Peyer's patch (tissue), 4 donors: Measurements from ENCODE around the gene PACRG.

Source experiments
- POLR2A ChIP-seq, 2 donors: fragments of 450-650 bp; IDR thresholded peaks; one replicate each; pipeline ENCODE4 v1.5.1; 2017; ENCODE audit warnings: antibody characterized with exemption in 2 of 2, mild to moderate bottlenecking in 2 of 2, moderate library complexity in 2 of 2
- TF ChIP-seq, protein P1 (sequence below), 6 experiments: fragments of 450-650 bp in 4 of 6; fragments of 200-600 bp in 2 of 6; sonication (generic) in 1 of 6; IDR thresholded peaks; one replicate each; pipeline ENCODE4 v1.5.1; 2017 to 2019; ENCODE audit warnings: antibody characterized with exemption in 6 of 6, mild to moderate bottlenecking in 3 of 6, moderate library complexity in 1 of 6

DNA sequence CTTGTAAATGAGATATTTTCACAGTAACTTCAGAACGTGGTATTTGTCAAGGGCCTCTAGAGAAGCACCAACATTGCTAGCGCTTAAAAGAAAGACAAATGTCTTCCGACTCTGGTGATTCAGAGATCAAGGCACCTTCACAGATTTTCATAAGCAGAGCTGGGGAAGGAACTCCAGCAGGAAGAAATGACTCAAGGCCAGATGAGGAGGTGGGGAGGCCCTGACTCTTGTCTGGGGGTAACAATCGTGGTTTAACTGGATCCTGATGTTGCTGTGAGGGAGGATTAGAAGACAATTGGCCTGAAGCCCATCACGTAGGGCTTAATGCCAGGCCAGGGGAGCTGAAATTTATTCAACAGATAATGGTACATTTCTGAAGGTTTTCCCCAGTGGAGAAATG lies 563.8 kb downstream of the PACRG start:
- TF ChIP-seq POLR2A (IDR thresholded peaks at IDR 0.05) = no peak
- TF ChIP-seq, protein P1, sequence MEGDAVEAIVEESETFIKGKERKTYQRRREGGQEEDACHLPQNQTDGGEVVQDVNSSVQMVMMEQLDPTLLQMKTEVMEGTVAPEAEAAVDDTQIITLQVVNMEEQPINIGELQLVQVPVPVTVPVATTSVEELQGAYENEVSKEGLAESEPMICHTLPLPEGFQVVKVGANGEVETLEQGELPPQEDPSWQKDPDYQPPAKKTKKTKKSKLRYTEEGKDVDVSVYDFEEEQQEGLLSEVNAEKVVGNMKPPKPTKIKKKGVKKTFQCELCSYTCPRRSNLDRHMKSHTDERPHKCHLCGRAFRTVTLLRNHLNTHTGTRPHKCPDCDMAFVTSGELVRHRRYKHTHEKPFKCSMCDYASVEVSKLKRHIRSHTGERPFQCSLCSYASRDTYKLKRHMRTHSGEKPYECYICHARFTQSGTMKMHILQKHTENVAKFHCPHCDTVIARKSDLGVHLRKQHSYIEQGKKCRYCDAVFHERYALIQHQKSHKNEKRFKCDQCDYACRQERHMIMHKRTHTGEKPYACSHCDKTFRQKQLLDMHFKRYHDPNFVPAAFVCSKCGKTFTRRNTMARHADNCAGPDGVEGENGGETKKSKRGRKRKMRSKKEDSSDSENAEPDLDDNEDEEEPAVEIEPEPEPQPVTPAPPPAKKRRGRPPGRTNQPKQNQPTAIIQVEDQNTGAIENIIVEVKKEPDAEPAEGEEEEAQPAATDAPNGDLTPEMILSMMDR (IDR thresholded peaks at IDR 0.05) = no peak
